HG03558 (cell line): Measurements from ENCODE around the gene PALM.
"Not testable (repeated sequence)": the region's sequence is repeated elsewhere in the genome, so short reads cannot be mapped to it uniquely, and the experiment has no call there.

Experiments
- ATAC-seq: cut with Tn5 transposase; IDR thresholded peaks from one replicate; pipeline ENCODE4 v1.9.1; 2021; ENCODE audit warnings: moderate number of reproducible peaks; ENCODE audit not compliant: unreplicated experiment; ENCODE audit errors: extremely low read depth

Gene PALM

GRCh38 chr19:708154-709143 lies at the start of gene PALM:
PALM (plus strand) TSS chr19:708935; CDS start chr19:709147, 212 bp downstream.
- ATAC-seq, result no peak

GRCh38 chr19:660793-661426 lies 47.8 kb upstream of the PALM start:
- ATAC-seq, result no peak

- ATAC-seq, result no peak
Measured at GRCh38 chr19:661427-662196, 47.1 kb upstream of the PALM start.

- no peak for ATAC-seq
Measured at GRCh38 chr19:662207-662961, 46.4 kb upstream of the PALM start.

GRCh38 chr19:662962-663681 lies 45.6 kb upstream of the PALM start, which contains the start of gene RNF126:
RNF126 (minus strand) TSS chr19:663214; CDS start chr19:663121, 93 bp downstream.
- ATAC-seq, result no peak

- no peak for ATAC-seq
Measured at GRCh38 chr19:663682-664117, 45.0 kb upstream of the PALM start.

- ATAC-seq, result no peak
Measured at GRCh38 chr19:664913-665443, 43.8 kb upstream of the PALM start.

GRCh38 chr19:666985-667573 lies 41.7 kb upstream of the PALM start:
- not testable (repeated sequence) for ATAC-seq

GRCh38 chr19:668675-669434 lies 39.9 kb upstream of the PALM start:
- ATAC-seq, result not testable (repeated sequence)

- ATAC-seq, result no peak
Measured at GRCh38 chr19:670609-671075, 38.1 kb upstream of the PALM start.

- no peak for ATAC-seq
Measured at GRCh38 chr19:674282-675151, 34.2 kb upstream of the PALM start.

- ATAC-seq, result no peak
Measured at GRCh38 chr19:676007-676338, 32.8 kb upstream of the PALM start.

- no peak for ATAC-seq
Measured at GRCh38 chr19:676339-677105, 32.2 kb upstream of the PALM start, which contains the start of gene FSTL3. FSTL3 (plus strand) TSS chr19:676392; CDS start chr19:676424, 32 bp downstream.

GRCh38 chr19:677201-677600 lies 31.5 kb upstream of the PALM start:
- no peak for ATAC-seq

GRCh38 chr19:677601-678436 lies 30.9 kb upstream of the PALM start:
- no peak for ATAC-seq
